Suprapubic skin (tissue), 4 donors: ENCODE results near the gene PRSS2.

ENCODE experiments used
- POLR2A ChIP-seq, 2 donors: fragments of 450-650 bp; IDR thresholded peaks; one replicate each; pipeline ENCODE4 v1.6.1; 2017; ENCODE audit warnings: antibody characterized with exemption in 2 of 2, mild to moderate bottlenecking in 2 of 2, moderate library complexity in 2 of 2
- POLR2AphosphoS5 ChIP-seq, 3 donors: sonication (generic); formaldehyde crosslinking; IDR thresholded peaks; one replicate each; pipeline ENCODE4 v1.6.1; 2017; ENCODE audit warnings: antibody characterized with exemption in 3 of 3
- TF ChIP-seq, protein P1 (sequence below), 2 donors: fragments of 200-600 bp in 1 of 2; fragments of 450-650 bp in 1 of 2; sonication (generic) in 1 of 2; IDR thresholded peaks; one replicate each; pipeline ENCODE4 v1.5.1; 2016 to 2019; ENCODE audit warnings: antibody characterized with exemption in 2 of 2, mild to moderate bottlenecking in 1 of 2, moderate library complexity in 1 of 2

DNA sequence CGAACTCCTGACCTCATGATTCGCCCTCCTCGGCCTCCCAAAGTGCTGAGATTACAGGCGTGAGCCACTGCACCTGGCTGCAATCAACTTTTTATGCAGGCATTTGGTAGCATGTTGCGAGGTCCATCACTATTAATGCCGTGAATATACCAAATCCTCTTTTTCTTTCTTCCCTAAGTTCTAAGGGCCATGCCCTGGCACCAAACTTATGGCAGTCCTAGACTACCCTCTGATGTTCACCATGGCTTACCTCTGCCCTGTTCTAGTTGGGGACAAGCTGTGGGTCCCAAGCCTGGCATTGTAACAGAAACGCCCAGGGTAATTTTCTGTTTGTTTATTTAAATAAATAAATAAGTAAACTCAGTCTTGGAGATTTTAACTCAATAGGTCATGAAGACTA is 13.3 kb downstream of the PRSS2 start:
- no peak for TF ChIP-seq POLR2AphosphoS5 (IDR thresholded peaks at IDR 0.05)
- no peak for TF ChIP-seq POLR2A (IDR thresholded peaks at IDR 0.05)
- TF ChIP-seq, protein P1, sequence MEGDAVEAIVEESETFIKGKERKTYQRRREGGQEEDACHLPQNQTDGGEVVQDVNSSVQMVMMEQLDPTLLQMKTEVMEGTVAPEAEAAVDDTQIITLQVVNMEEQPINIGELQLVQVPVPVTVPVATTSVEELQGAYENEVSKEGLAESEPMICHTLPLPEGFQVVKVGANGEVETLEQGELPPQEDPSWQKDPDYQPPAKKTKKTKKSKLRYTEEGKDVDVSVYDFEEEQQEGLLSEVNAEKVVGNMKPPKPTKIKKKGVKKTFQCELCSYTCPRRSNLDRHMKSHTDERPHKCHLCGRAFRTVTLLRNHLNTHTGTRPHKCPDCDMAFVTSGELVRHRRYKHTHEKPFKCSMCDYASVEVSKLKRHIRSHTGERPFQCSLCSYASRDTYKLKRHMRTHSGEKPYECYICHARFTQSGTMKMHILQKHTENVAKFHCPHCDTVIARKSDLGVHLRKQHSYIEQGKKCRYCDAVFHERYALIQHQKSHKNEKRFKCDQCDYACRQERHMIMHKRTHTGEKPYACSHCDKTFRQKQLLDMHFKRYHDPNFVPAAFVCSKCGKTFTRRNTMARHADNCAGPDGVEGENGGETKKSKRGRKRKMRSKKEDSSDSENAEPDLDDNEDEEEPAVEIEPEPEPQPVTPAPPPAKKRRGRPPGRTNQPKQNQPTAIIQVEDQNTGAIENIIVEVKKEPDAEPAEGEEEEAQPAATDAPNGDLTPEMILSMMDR (IDR thresholded peaks at IDR 0.05), result no peak
